ENCODE results near the gene ELFN2.

GRCh38 chr22:37393746-37394145, 33.5 kb downstream of the ELFN2 start:
- TF ChIP-seq EZH2phosphoT487 (IDR thresholded peaks at IDR 0.05; ENCODE audit: borderline replicate concordance, low read length), result no peak
- TF ChIP-seq CTCF (IDR thresholded peaks at IDR 0.05; ENCODE audit: low read depth, low read length, poor library complexity, severe bottlenecking), result no peak

Measured in DOHH2 (cell line).